GM19452 (cell line): ENCODE results near the gene ARFIP2.
A peak's percentile ranks its signal among the peaks of the same experiment; 100 is the strongest.

ENCODE experiments used
- ATAC-seq: cut with Tn5 transposase; IDR thresholded peaks from one replicate; pipeline ENCODE4 v1.9.1; 2021; ENCODE audit not compliant: unreplicated experiment

Gene ARFIP2

GRCh38 chr11:6448574-6448973, 32.6 kb downstream of the ARFIP2 start:
- no peak for ATAC-seq

- peak; percentile 83 for ATAC-seq
Measured at GRCh38 chr11:6443269-6444003, 37.7 kb downstream of the ARFIP2 start.

GRCh38 chr11:6442441-6442840, 38.7 kb downstream of the ARFIP2 start:
- ATAC-seq = no peak

GRCh38 chr11:6440906-6441358, 40.2 kb downstream of the ARFIP2 start, which contains the start of gene HPX:
Gene HPX, minus strand, starts transcription at chr11:6440987. Its CDS starts 24 bp downstream, at chr11:6440963.
- ATAC-seq = no peak

- no peak for ATAC-seq
Measured at GRCh38 chr11:6438979-6439571, 42.1 kb downstream of the ARFIP2 start.

GRCh38 chr11:6437993-6438392, 43.1 kb downstream of the ARFIP2 start:
- no peak for ATAC-seq

GRCh38 chr11:6437423-6437822, 43.7 kb downstream of the ARFIP2 start:
- no peak for ATAC-seq

GRCh38 chr11:6433998-6434660, 47.0 kb downstream of the ARFIP2 start:
- no peak for ATAC-seq

GRCh38 chr11:6431861-6432260, 49.3 kb downstream of the ARFIP2 start:
- no peak for ATAC-seq

- ATAC-seq = no peak
Measured at GRCh38 chr11:6427516-6427915, 53.6 kb downstream of the ARFIP2 start.
